GM19193 (cell line): ENCODE results near the gene STH.

ENCODE experiments used
- POLR2A ChIP-seq: IDR thresholded peaks from 4 replicates; pipeline ENCODE4 v1.6.1; 2011; ENCODE audit not compliant: insufficient read depth, insufficient read length; ENCODE audit errors: extremely low read depth

The STH gene

GRCh38 chr17:46024590-46024989, 25.5 kb downstream of the STH start:
- no peak for TF ChIP-seq POLR2A

DNA sequence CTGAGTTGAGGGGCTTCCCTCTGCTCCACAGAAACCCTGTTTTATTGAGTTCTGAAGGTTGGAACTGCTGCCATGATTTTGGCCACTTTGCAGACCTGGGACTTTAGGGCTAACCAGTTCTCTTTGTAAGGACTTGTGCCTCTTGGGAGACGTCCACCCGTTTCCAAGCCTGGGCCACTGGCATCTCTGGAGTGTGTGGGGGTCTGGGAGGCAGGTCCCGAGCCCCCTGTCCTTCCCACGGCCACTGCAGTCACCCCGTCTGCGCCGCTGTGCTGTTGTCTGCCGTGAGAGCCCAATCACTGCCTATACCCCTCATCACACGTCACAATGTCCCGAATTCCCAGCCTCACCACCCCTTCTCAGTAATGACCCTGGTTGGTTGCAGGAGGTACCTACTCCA, 26.0 kb downstream of the STH start:
- no peak for TF ChIP-seq POLR2A

DNA sequence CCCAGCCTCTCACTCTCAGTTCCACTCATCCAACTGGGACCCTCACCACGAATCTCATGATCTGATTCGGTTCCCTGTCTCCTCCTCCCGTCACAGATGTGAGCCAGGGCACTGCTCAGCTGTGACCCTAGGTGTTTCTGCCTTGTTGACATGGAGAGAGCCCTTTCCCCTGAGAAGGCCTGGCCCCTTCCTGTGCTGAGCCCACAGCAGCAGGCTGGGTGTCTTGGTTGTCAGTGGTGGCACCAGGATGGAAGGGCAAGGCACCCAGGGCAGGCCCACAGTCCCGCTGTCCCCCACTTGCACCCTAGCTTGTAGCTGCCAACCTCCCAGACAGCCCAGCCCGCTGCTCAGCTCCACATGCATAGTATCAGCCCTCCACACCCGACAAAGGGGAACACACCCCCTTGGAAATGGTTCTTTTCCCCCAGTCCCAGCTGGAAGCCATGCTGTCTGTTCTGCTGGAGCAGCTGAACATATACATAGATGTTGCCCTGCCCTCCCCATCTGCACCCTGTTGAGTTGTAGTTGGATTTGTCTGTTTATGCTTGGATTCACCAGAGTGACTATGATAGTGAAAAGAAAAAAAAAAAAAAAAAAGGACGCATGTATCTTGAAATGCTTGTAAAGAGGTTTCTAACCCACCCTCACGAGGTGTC, 26.6 kb downstream of the STH start:
- TF ChIP-seq POLR2A: no peak

DNA sequence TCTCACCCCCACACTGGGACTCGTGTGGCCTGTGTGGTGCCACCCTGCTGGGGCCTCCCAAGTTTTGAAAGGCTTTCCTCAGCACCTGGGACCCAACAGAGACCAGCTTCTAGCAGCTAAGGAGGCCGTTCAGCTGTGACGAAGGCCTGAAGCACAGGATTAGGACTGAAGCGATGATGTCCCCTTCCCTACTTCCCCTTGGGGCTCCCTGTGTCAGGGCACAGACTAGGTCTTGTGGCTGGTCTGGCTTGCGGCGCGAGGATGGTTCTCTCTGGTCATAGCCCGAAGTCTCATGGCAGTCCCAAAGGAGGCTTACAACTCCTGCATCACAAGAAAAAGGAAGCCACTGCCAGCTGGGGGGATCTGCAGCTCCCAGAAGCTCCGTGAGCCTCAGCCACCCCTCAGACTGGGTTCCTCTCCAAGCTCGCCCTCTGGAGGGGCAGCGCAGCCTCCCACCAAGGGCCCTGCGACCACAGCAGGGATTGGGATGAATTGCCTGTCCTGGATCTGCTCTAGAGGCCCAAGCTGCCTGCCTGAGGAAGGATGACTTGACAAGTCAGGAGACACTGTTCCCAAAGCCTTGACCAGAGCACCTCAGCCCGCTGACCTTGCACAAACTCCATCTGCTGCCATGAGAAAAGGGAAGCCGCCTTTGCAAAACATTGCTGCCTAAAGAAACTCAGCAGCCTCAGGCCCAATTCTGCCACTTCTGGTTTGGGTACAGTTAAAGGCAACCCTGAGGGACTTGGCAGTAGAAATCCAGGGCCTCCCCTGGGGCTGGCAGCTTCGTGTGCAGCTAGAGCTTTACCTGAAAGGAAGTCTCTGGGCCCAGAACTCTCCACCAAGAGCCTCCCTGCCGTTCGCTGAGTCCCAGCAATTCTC, 27.4 kb downstream of the STH start:
- no peak for TF ChIP-seq POLR2A

GRCh38 chr17:46027048-46027975, 28.3 kb downstream of the STH start:
- TF ChIP-seq POLR2A: no peak

GRCh38 chr17:46027976-46028325, 28.9 kb downstream of the STH start:
- no peak for TF ChIP-seq POLR2A

- TF ChIP-seq POLR2A: no peak
Observed at GRCh38 chr17:46028374-46028773, 29.3 kb downstream of the STH start.

DNA sequence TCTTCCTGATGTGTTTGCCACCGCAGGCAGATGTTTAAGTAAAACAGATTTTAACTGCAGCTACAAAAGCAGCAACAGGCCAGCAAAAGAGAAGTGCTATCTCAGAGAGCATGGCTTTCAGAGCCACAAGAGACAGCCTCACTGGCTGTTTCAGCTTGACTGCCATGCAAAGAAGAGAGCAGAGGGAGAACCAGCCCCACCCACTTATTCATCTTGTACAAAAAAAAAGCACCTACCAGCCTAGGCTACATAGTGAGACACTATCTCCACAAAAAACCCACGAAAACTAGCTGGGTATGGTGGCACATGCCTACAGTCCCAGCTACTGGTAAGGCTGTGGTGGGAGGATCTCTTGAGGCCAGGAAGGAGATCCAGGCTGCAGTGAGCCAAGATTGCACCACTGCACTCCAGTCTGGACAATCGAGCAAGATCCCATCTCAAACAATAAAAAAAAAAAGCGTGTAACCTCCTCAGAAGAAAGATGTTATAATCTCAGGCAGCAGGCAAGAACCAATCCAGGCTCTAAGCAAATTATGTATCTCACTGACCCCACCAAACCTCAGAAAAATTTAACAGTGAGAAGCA, 30.0 kb downstream of the STH start:
- TF ChIP-seq POLR2A: no peak

GRCh38 chr17:46029627-46030026, 30.6 kb downstream of the STH start:
- TF ChIP-seq POLR2A: no peak

DNA sequence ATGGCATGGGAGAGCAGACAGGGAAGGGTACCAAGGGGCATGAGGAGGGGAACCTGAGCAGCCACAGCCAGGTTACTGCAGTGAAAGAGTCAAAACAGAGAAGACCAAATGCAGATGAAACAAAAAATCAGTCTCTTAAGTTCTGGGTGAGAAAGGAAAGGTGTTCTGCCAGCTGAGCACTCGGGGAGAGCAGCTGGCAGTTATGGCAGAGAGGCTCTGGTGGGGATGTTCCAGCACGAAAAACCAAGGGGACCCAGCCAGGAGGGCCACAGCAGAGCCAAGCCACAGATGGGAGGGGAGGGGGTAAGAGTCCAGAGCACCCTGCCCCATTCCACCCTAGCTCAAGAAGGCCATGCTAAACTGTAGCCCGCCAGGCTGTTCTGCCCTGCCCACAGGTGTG, 31.7 kb downstream of the STH start:
- TF ChIP-seq POLR2A: no peak

- TF ChIP-seq POLR2A: no peak
Observed at GRCh38 chr17:46031440-46031839, 32.4 kb downstream of the STH start.

GRCh38 chr17:46031920-46032319, 32.9 kb downstream of the STH start:
- no peak for TF ChIP-seq POLR2A

DNA sequence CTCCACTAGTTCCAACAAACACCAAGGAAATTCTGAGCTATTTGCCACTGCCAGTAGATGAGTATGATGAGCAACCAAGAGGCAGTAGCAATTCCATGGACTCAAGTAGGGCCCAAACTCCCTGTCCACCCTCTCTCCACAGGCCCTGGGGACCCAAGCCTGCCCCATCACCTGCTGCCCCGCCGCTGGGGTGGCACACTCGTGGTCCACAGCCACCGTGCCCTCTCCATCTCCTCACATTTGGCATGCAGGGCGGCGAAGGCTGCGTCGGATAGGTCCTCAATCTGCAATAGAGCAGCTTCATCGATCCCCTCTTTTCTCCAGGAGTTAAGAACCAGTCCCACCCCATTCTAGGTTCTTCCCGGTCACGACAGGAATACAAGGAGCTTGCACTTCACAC, 33.9 kb downstream of the STH start:
- TF ChIP-seq POLR2A: no peak

DNA sequence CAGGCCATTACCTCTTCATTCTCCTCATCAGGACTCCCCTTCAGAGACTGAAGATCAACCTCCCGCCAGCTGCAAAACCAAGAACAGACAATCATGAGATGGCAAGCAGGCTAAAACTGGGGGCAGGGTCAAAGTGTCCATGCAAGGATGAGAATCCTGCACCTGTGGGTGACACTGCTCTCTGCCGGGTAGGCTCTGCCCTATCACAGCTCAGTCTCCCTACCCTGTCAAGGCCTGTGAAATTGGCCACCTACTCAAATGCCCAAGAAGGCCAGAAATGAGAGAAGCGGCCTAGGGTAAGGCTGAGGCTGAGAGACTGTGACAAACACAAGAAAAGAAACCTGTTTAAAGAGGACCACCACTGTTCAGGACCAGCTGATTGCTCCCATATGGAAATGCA, 34.3 kb downstream of the STH start:
- TF ChIP-seq POLR2A: no peak
